NCI-H748 treated with DMSO at 0.1 percent for 48 hours (cell line): ENCODE results near the gene DUSP22.

Source experiments
- DNase-seq: peaks from one replicate; lab custom pipeline; 2025; lab: John Stamatoyannopoulos, UW

DUSP22 gene

GRCh38 chr6:296151-297122 lies 4.2 kb downstream of the DUSP22 start:
- DNase-seq, result no peak

GRCh38 chr6:297571-298232 lies 5.4 kb downstream of the DUSP22 start:
- no peak for DNase-seq

- DNase-seq, result no peak
Measured at GRCh38 chr6:298233-299103, 6.2 kb downstream of the DUSP22 start.

- DNase-seq, result no peak
Measured at GRCh38 chr6:299104-299980, 7.1 kb downstream of the DUSP22 start.

GRCh38 chr6:300026-300425 lies 7.7 kb downstream of the DUSP22 start:
- no peak for DNase-seq

- no peak for DNase-seq
Measured at GRCh38 chr6:300494-301198, 8.4 kb downstream of the DUSP22 start.

- DNase-seq, result no peak
Measured at GRCh38 chr6:301526-301925, 9.2 kb downstream of the DUSP22 start.

GRCh38 chr6:301929-302705 lies 9.8 kb downstream of the DUSP22 start:
- no peak for DNase-seq

GRCh38 chr6:302760-303159 lies 10.5 kb downstream of the DUSP22 start:
- DNase-seq, result no peak

GRCh38 chr6:303263-303662 lies 11.0 kb downstream of the DUSP22 start:
- DNase-seq, result no peak

GRCh38 chr6:303948-304558 lies 11.8 kb downstream of the DUSP22 start:
- DNase-seq, result no peak

GRCh38 chr6:304833-305370 lies 12.6 kb downstream of the DUSP22 start:
- no peak for DNase-seq

- DNase-seq, result no peak
Measured at GRCh38 chr6:305371-306206, 13.3 kb downstream of the DUSP22 start.

GRCh38 chr6:306641-307061 lies 14.4 kb downstream of the DUSP22 start:
- DNase-seq, result no peak

- no peak for DNase-seq
Measured at GRCh38 chr6:307065-307814, 15.0 kb downstream of the DUSP22 start.

GRCh38 chr6:307874-308273 lies 15.6 kb downstream of the DUSP22 start:
- DNase-seq, result no peak

GRCh38 chr6:308307-308706 lies 16.0 kb downstream of the DUSP22 start:
- DNase-seq, result no peak
